Astrocyte (in vitro differentiated cells and primary cell): ENCODE results near the gene KNDC1. TPM values are rescaled to one million over a fixed set of nuclear protein-coding genes. Genes with fewer than 3 reads are reported as not detected.

ENCODE experiments used
- DNase-seq: peaks from one replicate; pipeline ENCODE4 v3.0.0-alpha.2; 2010; ENCODE audit warnings: low read depth
- FAIRE-seq: peaks from 2 replicates; lab custom pipeline; 2011; peaks lifted over from hg19 to GRCh38; lab: Jason Lieb, UNC
- H2AFZ ChIP-seq: 2 replicates; pipeline ENCODE4 v1.6.0; 2012; ENCODE audit warnings: low read depth, low read length, inconsistent platforms
- H3K27ac ChIP-seq: 2 replicates; pipeline ENCODE4 v1.5.1; 2011; ENCODE audit warnings: low read depth, low read length, inconsistent platforms
- H3K27me3 ChIP-seq: 2 replicates; pipeline ENCODE4 v1.6.0; 2011; ENCODE audit warnings: low read length, inconsistent platforms; ENCODE audit not compliant: insufficient read depth
- H3K36me3 ChIP-seq: 2 replicates; pipeline ENCODE4 v1.5.1; 2011; ENCODE audit warnings: low read length, inconsistent platforms; ENCODE audit not compliant: insufficient read depth
- H3K4me1 ChIP-seq: 2 replicates; pipeline ENCODE4 v1.5.1; 2011; ENCODE audit warnings: low read length, inconsistent platforms; ENCODE audit not compliant: insufficient read depth
- H3K4me2 ChIP-seq: 2 replicates; pipeline ENCODE4 v1.6.0; 2012; ENCODE audit warnings: low read length, inconsistent platforms
- H3K4me3 ChIP-seq: 2 replicates; pipeline ENCODE4 v1.5.1; 2011; ENCODE audit warnings: low read depth, mild to moderate bottlenecking, low read length, inconsistent platforms; ENCODE audit not compliant: insufficient read depth
- H3K79me2 ChIP-seq: 2 replicates; pipeline ENCODE4 v1.6.0; 2012; ENCODE audit warnings: mild to moderate bottlenecking, low read length, inconsistent platforms; ENCODE audit not compliant: insufficient read depth
- H3K9ac ChIP-seq: 2 replicates; pipeline ENCODE4 v1.6.0; 2012; ENCODE audit warnings: mild to moderate bottlenecking, low read length, inconsistent platforms
- H3K9me3 ChIP-seq: 2 replicates; pipeline ENCODE4 v1.5.1; 2012; ENCODE audit warnings: low read depth, mild to moderate bottlenecking, low read length, inconsistent platforms; ENCODE audit not compliant: insufficient read depth
- H4K20me1 ChIP-seq: 2 replicates; pipeline ENCODE4 v1.6.0; 2012; ENCODE audit warnings: low read length, inconsistent platforms; ENCODE audit not compliant: insufficient read depth
- H3K27ac Mint-ChIP-seq: one replicate; pipeline ENCODE4 v1.8.0; 2021; ENCODE audit warnings: mild to moderate bottlenecking, mixed read lengths; ENCODE audit not compliant: unreplicated experiment
- H3K27me3 Mint-ChIP-seq: one replicate; pipeline ENCODE4 v1.8.0; 2021; ENCODE audit warnings: low read depth, mixed read lengths; ENCODE audit not compliant: unreplicated experiment
- H3K36me3 Mint-ChIP-seq: one replicate; pipeline ENCODE4 v1.8.0; 2021; ENCODE audit warnings: low read depth, mixed read lengths; ENCODE audit not compliant: unreplicated experiment
- H3K4me1 Mint-ChIP-seq: one replicate; pipeline ENCODE4 v1.8.0; 2021; ENCODE audit warnings: low read depth, mixed read lengths; ENCODE audit not compliant: unreplicated experiment
- H3K4me3 Mint-ChIP-seq: one replicate; pipeline ENCODE4 v1.8.0; 2021; ENCODE audit warnings: mild to moderate bottlenecking, moderate library complexity, mixed read lengths; ENCODE audit not compliant: unreplicated experiment
- H3K9me3 Mint-ChIP-seq: one replicate; pipeline ENCODE4 v1.8.0; 2021; ENCODE audit warnings: mild to moderate bottlenecking, mixed read lengths; ENCODE audit not compliant: unreplicated experiment
- CTCF ChIP-seq: IDR thresholded peaks from 2 replicates; pipeline ENCODE4 v1.5.1; 2011; ENCODE audit warnings: low read depth, mild to moderate bottlenecking, inconsistent platforms, low read length, moderate library complexity; ENCODE audit not compliant: insufficient read depth
- EZH2 ChIP-seq: IDR thresholded peaks from 2 replicates; pipeline ENCODE4 v1.6.1; 2012; ENCODE audit warnings: mild to moderate bottlenecking, low read length, inconsistent platforms; ENCODE audit not compliant: insufficient read depth
- total RNA-seq: library from RNA; stranded (reverse); gene quantifications from 2 replicates; pipeline ENCODE4 v1.2.1, GENCODE V29; 2021

The KNDC1 gene
- total RNA-seq, 1 donor from 2014 or later, result 2.6 TPM

DNA sequence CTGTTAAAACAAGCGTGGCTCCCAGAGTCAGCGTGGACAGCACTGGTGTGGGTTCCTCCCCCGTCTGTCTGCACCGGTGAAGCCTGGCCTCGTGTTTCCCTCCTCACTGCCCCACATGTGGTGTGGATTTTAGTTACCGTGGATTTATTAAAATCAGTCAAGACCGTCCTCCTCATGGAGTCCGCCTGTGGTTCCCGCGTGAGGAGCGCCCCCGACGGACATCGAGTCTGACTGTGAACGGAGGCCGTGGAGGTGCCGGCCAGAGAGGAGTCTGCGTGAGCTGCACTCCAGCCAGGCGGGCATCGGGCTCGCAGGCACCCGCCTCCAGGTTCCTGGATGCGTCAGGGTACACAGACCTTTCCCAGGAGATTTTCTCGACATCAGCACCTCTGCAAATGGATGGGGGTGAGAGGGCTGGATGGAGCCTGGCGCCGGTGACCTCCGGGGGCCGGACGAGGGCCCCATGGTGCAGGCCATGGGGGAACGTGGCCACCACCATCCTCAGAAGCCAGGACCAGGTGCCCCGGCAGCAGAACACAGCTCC lies 43.7 kb downstream of the KNDC1 start:
- peaks cover 2% of the 10 kb centered on the region for H3K9me3 ChIP-seq
- no peak overlapping the region for H3K4me2 ChIP-seq
- H4K20me1 ChIP-seq, result no peaks in the 10 kb centered on the region
- no peaks in the 10 kb centered on the region for H3K79me2 ChIP-seq
- Mint-ChIP-seq H3K4me1 (no peaks in the 10 kb centered on the region), H3K9me3 (no peaks in the 10 kb centered on the region), H3K36me3 (no peaks in the 10 kb centered on the region), H3K27ac (no peak overlapping the region), H3K4me3 (no peak overlapping the region), H3K27me3 (peaks cover 9% of the 10 kb centered on the region)
- no peak overlapping the region for H3K4me3 ChIP-seq
- H3K9ac ChIP-seq, result no peak overlapping the region
- H3K27me3 ChIP-seq, result no peaks in the 10 kb centered on the region
- no peaks in the 10 kb centered on the region for H3K36me3 ChIP-seq
- no peak overlapping the region for H2AFZ ChIP-seq
- TF ChIP-seq EZH2 (no peak), CTCF (no peak)
- FAIRE-seq (no peak), DNase-seq (no peak)
- no peaks in the 10 kb centered on the region for H3K4me1 ChIP-seq
- no peak overlapping the region for H3K27ac ChIP-seq

DNA sequence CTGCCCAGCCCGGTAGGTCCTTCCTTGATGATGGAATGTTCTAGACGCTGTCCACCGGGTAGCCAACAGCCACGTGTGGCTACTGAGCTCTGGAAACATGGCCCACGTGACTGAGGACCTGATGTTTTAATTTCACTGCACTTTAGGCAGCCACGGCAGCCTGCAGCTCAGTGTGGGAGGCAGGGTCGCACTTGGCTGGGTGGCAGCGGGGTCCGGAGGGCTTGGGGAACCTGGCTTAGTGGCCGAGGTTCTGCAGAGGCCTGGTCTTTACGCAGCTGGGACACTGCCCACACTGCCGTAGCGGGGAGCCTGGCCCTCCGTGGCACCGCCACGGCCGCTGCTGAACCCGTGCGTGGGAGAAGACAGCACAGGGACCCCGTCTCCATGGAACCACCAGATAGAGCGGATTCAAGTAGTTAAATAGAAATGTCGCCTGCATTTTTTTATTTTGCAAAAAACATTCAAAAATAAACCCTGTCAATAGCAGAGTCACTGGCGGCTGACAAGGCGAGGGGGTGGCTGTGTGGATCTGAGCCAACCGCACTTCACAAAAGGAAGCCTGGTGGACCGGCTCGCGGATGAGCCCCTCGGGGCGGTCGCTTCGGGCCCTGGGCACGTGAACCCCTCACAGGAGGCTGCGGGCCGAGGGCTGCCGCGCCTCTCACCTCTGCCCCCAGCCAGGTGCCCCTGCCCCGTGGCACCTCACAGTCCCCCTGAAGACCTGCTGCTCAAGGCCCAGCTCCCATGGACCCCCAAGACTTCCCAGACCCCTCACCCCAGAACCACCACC lies 44.4 kb downstream of the KNDC1 start:
- H3K4me2 ChIP-seq, result no peak overlapping the region
- H3K9me3 ChIP-seq, result peaks cover 5% of the 10 kb centered on the region
- TF ChIP-seq EZH2, result no peak
- no peak for TF ChIP-seq CTCF
- no peak overlapping the region for H2AFZ ChIP-seq
- no peak for FAIRE-seq
- no peaks in the 10 kb centered on the region for H4K20me1 ChIP-seq
- peaks cover 9% of the 10 kb centered on the region for H3K27me3 Mint-ChIP-seq
- no peaks in the 10 kb centered on the region for H3K4me1 Mint-ChIP-seq
- no peak overlapping the region for H3K27ac ChIP-seq
- no peak overlapping the region for H3K9ac ChIP-seq
- H3K4me3 Mint-ChIP-seq, result no peak overlapping the region
- no peak overlapping the region for H3K4me3 ChIP-seq
- no peak for DNase-seq
- no peaks in the 10 kb centered on the region for H3K36me3 Mint-ChIP-seq
- H3K79me2 ChIP-seq, result no peaks in the 10 kb centered on the region
- no peaks in the 10 kb centered on the region for H3K4me1 ChIP-seq
- no peaks in the 10 kb centered on the region for H3K9me3 Mint-ChIP-seq
- no peaks in the 10 kb centered on the region for H3K36me3 ChIP-seq
- H3K27ac Mint-ChIP-seq, result no peak overlapping the region
- no peaks in the 10 kb centered on the region for H3K27me3 ChIP-seq

GRCh38 chr10:133205146-133205545 lies 45.1 kb downstream of the KNDC1 start:
- FAIRE-seq, result no peak
- H3K9me3 ChIP-seq, result peaks cover 5% of the 10 kb centered on the region
- H3K27ac ChIP-seq, result no peak overlapping the region
- TF ChIP-seq CTCF (no peak), EZH2 (no peak)
- no peaks in the 10 kb centered on the region for H3K36me3 ChIP-seq
- Mint-ChIP-seq H3K36me3 (no peaks in the 10 kb centered on the region), H3K27ac (no peak overlapping the region), H3K27me3 (peaks cover 9% of the 10 kb centered on the region), H3K4me1 (no peaks in the 10 kb centered on the region), H3K9me3 (no peaks in the 10 kb centered on the region), H3K4me3 (no peak overlapping the region)
- no peak for DNase-seq
- no peak overlapping the region for H3K4me2 ChIP-seq
- no peaks in the 10 kb centered on the region for H4K20me1 ChIP-seq
- no peaks in the 10 kb centered on the region for H3K4me1 ChIP-seq
- H2AFZ ChIP-seq, result no peak overlapping the region
- no peak overlapping the region for H3K4me3 ChIP-seq
- H3K79me2 ChIP-seq, result no peaks in the 10 kb centered on the region
- no peak overlapping the region for H3K9ac ChIP-seq
- no peaks in the 10 kb centered on the region for H3K27me3 ChIP-seq
